ENCODE data around the gene PRPF6.

PRPF6 gene

DNA sequence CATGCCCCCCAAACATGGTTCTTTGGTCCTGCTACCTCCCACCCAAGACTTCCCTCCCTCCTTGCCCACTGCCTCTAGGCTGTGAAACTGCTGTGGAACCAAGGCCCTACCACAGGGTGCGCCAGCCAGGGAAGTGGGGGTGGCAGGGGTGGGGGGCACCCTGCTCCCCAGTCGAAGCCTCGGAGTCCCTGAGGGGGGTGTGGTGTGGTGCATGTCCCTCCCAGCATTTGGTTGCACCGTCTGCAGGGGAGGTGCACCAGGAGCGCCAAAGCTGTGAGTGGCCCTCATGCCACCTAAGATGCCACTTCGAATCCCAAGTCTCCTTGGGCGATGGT lies 96.6 kb downstream of the PRPF6 start:
- DNase-seq (ENCODE audit: low spot score), result no peak

DNA sequence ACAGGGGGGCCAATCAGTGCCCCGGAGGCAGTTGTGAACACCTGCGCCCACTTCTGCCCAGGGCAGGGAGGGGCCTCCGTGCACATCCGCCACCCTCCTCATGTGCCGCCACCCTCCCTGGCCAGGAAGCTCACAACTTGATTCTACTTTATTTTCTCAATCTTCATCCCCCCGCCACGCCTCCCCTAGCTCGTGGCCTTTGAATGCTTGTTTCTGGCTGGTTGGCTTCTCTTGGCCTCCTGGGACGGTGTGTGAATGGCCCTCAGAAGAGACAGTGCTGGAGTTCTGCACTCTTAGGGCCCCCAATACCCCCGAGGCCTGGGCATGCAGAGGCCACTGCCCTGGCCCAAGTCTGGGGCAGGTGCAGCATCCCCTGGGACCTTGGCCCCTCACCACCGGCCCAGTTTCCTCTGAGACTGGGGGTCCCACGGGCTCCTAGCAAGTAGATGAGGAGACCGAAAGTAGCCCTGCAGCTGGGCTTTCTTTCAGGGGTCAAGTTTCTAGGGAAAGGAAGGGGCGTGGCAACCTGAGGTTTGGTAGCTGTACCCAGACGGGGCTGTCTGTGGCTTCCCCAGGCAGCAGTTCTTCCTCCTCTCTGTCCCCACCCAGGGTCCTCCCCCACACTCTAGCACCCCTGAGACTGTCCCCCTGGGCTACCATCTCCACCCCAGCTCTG lies 97.1 kb downstream of the PRPF6 start:
- no peak for DNase-seq (ENCODE audit: low spot score)

DNA sequence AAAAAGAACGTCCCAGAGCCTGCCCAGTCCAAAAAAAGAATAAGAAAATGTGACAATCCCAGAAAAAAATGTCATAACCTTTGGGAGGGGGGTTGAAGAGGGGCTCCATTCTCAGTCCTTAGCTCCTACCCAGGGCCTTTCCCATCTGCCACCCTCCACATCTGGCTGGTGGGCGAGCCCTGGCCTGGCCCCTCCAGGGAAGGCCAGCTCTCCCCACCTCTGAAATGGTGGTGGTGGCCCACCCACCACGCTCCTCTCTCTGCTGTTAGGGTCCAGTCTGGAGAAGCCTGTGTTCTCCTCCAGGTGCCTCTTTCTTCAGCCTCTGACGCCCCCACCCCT lies 98.0 kb downstream of the PRPF6 start:
- DNase-seq (ENCODE audit: low spot score), result no peak

DNA sequence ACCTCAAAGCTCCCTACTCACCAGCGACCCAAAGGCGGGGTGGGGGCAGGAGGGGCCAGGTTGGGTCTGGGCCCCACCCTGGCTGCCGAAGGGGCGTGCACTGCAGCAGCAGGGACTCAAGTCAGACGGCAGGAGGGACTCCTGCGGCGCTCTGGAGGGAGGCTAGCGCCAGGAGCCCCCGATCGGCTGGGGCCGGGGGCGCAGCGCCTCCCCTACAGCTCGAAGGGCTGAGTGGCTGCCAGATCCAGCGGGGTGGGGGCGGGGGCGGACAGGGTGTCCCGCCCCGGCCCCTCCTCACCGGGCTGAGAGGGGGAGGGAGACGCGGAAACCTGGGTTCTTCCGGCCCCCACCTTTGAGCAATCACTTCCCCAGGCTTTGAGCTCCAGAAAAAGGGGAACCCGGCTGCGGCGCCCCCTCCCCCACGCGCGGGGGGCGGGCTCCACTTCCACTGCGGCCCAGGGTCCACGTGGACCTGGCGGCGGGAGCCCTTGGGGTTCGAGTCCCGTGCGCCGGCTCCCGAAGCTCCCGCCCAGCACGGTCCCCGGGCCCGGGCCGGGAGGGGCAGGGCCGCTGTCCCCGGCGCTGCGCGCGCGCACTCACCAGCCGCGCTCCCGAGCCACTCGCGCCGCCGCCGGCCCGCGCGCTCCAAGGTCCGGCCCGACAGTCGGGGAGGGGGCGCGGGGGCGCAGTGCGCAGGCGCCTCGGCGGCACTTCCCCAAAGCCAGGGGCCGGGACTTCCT lies 98.5 kb downstream of the PRPF6 start, which contains the start of gene RGS19:
TSS of gene RGS19 (minus strand) at position 246 of the 740 bp plus-strand sequence. CDS start 2,632 bp downstream, outside the sequence.
- DNase-seq (ENCODE audit: low spot score), result peak; percentile 89

DNA sequence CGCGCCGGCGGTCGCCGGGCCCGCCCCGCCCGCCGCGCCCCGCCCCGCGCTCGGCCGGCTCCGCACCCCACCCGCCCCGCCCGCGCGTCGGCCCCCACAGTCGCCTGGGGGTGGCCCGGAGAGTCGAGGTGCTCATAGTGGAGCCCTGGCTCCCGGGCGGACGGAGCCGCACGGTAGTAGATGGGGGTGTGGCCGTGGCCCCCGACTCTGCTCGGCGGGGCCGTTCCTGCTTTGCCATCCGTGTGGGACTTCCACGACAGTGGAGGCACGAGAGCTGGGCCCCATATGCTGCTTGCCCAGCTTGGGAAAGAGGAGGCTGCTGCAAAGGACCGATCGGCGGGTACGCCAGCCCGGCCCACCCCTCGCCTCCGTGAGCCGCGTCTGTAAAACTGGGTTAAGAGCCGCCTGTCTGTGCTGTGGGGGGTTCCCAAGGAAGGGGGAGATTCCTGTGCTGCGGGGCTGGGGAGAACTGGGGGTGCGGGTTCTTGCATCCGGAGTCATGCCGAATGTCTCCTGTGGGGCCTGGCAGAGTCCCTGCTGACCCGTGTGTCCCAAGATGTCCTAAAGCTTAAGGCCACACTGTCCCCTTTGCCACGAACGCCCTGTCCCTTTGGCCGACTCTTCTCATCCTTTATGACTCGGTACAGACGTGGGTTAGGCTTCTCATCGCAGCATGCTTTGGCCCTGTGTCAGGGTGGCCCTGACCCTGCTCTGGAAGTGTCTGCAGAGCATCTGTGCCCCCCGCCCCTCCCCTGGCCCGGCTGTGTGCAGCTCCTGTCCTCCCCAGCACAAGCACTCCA lies 99.3 kb downstream of the PRPF6 start, which contains the start of gene OPRL1:
TSS of gene OPRL1 (plus strand) at position 70 of the 800 bp plus-strand sequence. CDS start 12,639 bp downstream, outside the sequence.
- DNase-seq (ENCODE audit: low spot score), result no peak

DNA sequence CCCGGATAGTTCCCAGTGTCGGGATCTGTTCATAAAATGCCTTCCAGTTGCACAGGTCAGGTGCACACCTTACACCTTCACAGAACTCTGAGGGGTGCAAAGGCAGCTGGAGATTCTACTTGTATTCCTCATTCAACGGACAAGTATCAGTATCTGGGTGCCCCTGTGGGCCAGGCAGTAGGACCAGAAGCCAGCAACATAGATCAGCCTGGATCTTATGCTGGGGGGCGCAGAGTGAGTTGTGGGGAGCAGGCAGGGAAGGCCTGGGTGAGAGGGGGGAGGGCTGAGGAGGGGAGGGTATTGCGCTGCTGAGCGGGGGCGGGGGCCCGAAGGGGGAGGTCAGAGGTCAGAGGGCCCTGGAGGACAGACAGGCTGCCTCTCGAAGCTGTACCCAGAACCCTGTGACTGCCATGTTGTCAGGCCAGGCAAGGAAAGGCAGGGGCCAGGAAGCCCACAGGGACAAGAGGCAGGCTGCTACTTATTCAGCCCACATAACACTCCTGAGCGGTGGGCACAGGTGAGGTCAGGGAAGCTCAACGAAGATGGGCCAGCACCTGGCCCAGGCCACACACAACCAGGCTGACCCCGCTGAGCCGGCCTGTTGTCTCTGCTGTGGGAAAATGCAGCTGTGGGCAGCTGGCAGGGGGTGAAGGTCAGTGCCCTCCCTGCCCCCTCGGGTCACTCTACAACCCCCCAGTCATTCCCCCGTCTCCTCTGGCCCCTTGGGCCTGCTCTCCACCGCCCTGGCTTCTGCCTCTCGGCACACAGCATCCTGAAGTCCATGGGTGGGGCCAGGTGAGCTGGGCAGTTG lies 100.1 kb downstream of the PRPF6 start:
- no peak for DNase-seq (ENCODE audit: low spot score)

DNA sequence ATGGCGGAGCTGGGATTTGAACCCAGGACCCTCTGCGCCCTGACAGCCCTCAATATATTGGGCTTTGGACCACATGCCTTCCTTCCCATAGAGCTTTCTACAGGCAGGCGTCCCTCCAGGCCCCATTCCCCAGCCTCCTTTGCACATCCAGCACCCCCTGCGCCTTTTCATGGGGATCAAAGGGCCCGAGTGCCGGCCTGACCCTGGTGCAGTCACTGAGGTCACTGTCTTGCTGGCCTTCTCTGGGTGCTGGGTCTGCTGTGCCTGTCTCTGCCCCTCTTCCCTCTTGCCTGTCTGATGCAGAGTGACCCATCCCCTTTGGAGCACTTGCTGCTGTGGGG lies 100.7 kb downstream of the PRPF6 start:
- DNase-seq (ENCODE audit: low spot score), result no peak

DNA sequence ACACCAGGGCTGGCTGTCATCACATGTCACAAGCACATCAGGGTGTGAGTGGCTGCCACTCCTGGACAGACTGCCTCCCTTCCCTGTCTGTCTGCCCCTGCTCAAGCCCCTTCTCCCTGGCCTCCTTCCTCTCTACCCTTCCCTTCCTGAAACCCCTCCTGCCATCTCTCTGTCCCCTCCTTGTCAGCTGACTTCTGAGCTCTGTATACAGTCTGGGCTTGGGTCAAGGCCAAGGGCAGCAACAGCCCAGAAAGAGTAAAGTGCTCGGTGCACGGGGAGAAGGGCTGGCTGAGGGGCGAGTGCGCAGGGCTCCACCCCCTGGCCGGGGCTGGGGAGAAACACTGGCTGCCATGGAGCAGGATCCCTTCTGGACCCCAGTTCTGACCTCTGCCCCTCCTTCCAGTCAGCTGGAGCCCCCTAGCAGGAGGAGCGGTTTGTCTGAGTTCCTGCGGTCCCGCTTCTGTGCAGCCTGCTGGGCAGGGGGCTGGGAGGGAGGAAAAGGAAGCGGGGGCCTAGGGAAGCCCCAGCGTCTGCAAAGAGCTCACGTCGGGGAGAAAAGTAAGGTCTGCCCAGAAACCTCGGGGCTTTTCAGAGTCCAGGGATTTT lies 101.3 kb downstream of the PRPF6 start:
- no peak for DNase-seq (ENCODE audit: low spot score)

All from left forelimb (tissue), 1 donor.